HL-60 (cell line): Measurements from ENCODE around the gene PRKAG2.

Experiments used
- DNase-seq, 2 experiments: peaks; one replicate each; pipeline ENCODE4 v3.0.0-alpha.2; 2010 to 2020; ENCODE audit warnings: low read depth in 1 of 2, low spot score in 1 of 2
- H3K27ac ChIP-seq: fragments of 250-450 bp; sonication (Bioruptor Pico); replicated peaks from 2 replicates; pipeline ENCODE4 v1.5.1; 2020; ENCODE audit warnings: mild to moderate bottlenecking, moderate library complexity
- H3K27me3 ChIP-seq: fragments of 250-450 bp; sonication (Bioruptor Pico); 2 replicates; pipeline ENCODE4 v1.5.1; 2021; ENCODE audit warnings: mild to moderate bottlenecking, moderate library complexity; ENCODE audit not compliant: insufficient read depth, poor library complexity, severe bottlenecking
- H3K4me3 ChIP-seq: replicated peaks from 2 replicates; pipeline ENCODE4 v1.5.1; 2011; ENCODE audit warnings: mild to moderate bottlenecking, control low read depth, low read length; ENCODE audit not compliant: insufficient read depth
- CTCF ChIP-seq: IDR thresholded peaks from one replicate; pipeline ENCODE4 v1.5.1; 2011; ENCODE audit warnings: low read length, control low read depth, inconsistent platforms; ENCODE audit not compliant: insufficient read depth
- GABPA ChIP-seq: IDR thresholded peaks from 2 replicates; pipeline ENCODE4 v1.6.1; 2012; ENCODE audit warnings: low read depth
- POLR2AphosphoS5 ChIP-seq: IDR thresholded peaks from 2 replicates; pipeline ENCODE4 v1.6.1; 2012; ENCODE audit warnings: low read depth
- REST ChIP-seq: IDR thresholded peaks from 2 replicates; pipeline ENCODE4 v1.6.1; 2012; ENCODE audit warnings: low read depth; ENCODE audit not compliant: insufficient replicate concordance
- SPI1 ChIP-seq: IDR thresholded peaks from 2 replicates; pipeline ENCODE4 v1.6.1; 2012; ENCODE audit warnings: low read depth, mild to moderate bottlenecking, borderline replicate concordance

The PRKAG2 gene

GRCh38 chr7:151556592-151556991 is 320.3 kb downstream of the PRKAG2 start:
- Histone ChIP-seq H3K27ac (no peak overlapping the region), H3K4me3 (no peak overlapping the region), H3K27me3 (no peaks in the 10 kb centered on the region)
- TF ChIP-seq POLR2AphosphoS5 = no peak
- TF ChIP-seq REST = no peak
- no peak for TF ChIP-seq GABPA
- no peak for TF ChIP-seq SPI1
- TF ChIP-seq CTCF = no peak
- DNase-seq = no peak

DNA sequence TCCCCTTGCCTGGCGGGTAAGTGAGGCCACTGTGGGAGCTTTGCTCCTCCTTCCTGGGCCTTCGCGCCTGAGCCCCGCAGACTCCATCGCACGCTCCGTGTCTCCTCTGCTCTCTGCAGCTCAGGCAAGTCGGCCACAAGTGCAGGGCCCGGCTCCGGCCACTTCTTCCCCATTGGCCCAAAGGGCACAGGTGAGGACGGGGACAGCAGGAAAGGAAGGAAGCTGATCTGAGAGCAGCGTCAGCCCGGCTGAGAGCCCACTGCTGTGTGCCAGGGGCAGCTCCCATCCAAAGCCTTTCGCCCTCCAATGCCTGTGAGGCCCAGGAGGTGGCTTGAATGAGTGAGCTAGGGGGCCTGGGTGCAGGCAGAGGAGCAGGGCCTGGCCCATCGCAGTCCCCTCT is 323.6 kb downstream of the PRKAG2 start:
- DNase-seq = no peak
- Histone ChIP-seq H3K27ac (no peak overlapping the region), H3K4me3 (no peak overlapping the region), H3K27me3 (no peaks in the 10 kb centered on the region)
- TF ChIP-seq GABPA = no peak
- TF ChIP-seq REST = no peak
- no peak for TF ChIP-seq POLR2AphosphoS5
- TF ChIP-seq SPI1 = no peak
- TF ChIP-seq CTCF = no peak

- no peak overlapping the region for H3K4me3 ChIP-seq
- DNase-seq = no peak
- no peaks in the 10 kb centered on the region for H3K27me3 ChIP-seq
- no peak overlapping the region for H3K27ac ChIP-seq
- TF ChIP-seq CTCF (no peak), GABPA (no peak), SPI1 (no peak), POLR2AphosphoS5 (no peak)
Observed at GRCh38 chr7:151552352-151553028, 324.4 kb downstream of the PRKAG2 start.

- no peaks in the 10 kb centered on the region for H3K27me3 ChIP-seq
- TF ChIP-seq REST = no peak
- H3K27ac ChIP-seq = no peak overlapping the region
- no peak overlapping the region for H3K4me3 ChIP-seq
- DNase-seq = no peak
Observed at GRCh38 chr7:151551820-151552219, 325.1 kb downstream of the PRKAG2 start.
